ENCODE measurements around the gene CFDP1. TPM values are rescaled to one million over a fixed set of nuclear protein-coding genes. Genes with fewer than 3 reads are reported as not detected.

Gene CFDP1
- total and polyA plus RNA-seq, 2 of the 13 experiments (the other 11 are each of a cell fraction or from before 2014, with no cell fraction given): 78.6 to 153 TPM

DNA sequence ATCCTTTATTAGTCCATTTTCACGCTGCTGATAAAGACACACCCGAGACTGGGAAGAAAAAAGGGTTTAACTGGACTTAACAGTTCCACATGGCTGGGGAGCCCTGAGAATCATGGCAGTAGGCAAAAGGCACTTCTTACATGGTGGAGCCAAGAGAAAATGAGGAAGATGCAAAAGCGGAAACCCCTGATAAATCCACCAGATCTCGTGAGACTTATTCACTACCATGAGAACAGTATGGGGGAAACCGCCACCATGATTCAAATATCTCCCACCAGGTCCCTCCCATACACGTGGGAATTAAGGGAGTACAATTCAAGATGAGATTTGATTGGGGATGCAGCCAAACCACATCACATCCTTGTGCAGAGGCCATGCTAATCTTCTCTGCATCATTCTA lies 146.9 kb downstream of the CFDP1 start:
- BruUV-seq (replicated peaks): no TSS peak
- Histone ChIP-seq H3K9ac (ENCODE audit: insufficient read depth, low read depth, low read length) (no peak overlapping the region), H3K27me3 (ENCODE audit: control insufficient read depth in 1 of 2, insufficient read depth in 2 of 2, low read length in 2 of 2) (no peaks in the 10 kb centered on the region), H3K4me3 (replicated peaks in 1 of 3; ENCODE audit: insufficient read depth in 1 of 3, low read depth in 2 of 3, low read length in 3 of 3) (no peak overlapping the region), H2AFZ (ENCODE audit: low read length) (no peak overlapping the region), H3K79me2 (ENCODE audit: insufficient read depth, low read length) (no peaks in the 10 kb centered on the region), H3K36me3 (replicated peaks in 1 of 2; ENCODE audit: control insufficient read depth in 1 of 2, insufficient read depth in 2 of 2, low read length in 2 of 2) (peaks cover 7 to 8% of the 10 kb centered on the region in 2 experiments), H3K9me3 (ENCODE audit: low read length) (no peaks in the 10 kb centered on the region), H4K20me1 (ENCODE audit: insufficient read depth, low read length) (no peaks in the 10 kb centered on the region), H3K27ac (ENCODE audit: extremely low read length, insufficient read depth, low read length) (no peak overlapping the region), H3K4me1 (ENCODE audit: insufficient read depth, low read length) (peaks cover 11% of the 10 kb centered on the region), H3K4me2 (ENCODE audit: low read depth, low read length) (no peak overlapping the region)
- 92% methylated on average over 6 of the region's 6 CpGs for WGBS (ENCODE audit: low lambda C conversion rate)
- intact Hi-C loops (cut with micrococcal nuclease; ENCODE audit: unreplicated experiment) (no loop called here), in situ Hi-C loops (cut with HindIII; ENCODE audit: extremely low pct_ligation_motif_present, low pct_unique_long_range_greater_than_20kb) (no loop called here)
- no peak for DNase-seq (ENCODE audit: low spot score)
- TF ChIP-seq GTF2F1 (IDR thresholded peaks at IDR 0.05; ENCODE audit: low read length) (no peak), ZEB1 (IDR thresholded peaks at IDR 0.05; ENCODE audit: insufficient replicate concordance, low read depth) (no peak), ZNF441 (CRISPR knock-in tag; IDR thresholded peaks at IDR 0.05; ENCODE audit: borderline replicate concordance) (no peak), ZNF264 (CRISPR knock-in tag; IDR thresholded peaks at IDR 0.05) (no peak), ONECUT2 (CRISPR knock-in tag; IDR thresholded peaks at IDR 0.05) (no peak), HDAC1 (CRISPR knock-in tag; IDR thresholded peaks at IDR 0.05) (no peak), STAT5B (CRISPR knock-in tag; IDR thresholded peaks at IDR 0.05) (no peak), NONO (IDR thresholded peaks at IDR 0.05) (no peak), NONO (CRISPR knock-in tag; conservative IDR thresholded peaks at IDR 0.05) (no peak), RBM22 (optimal IDR thresholded peaks at IDR 0.05; ENCODE audit: low read length) (no peak), GTF3A (CRISPR knock-in tag; conservative IDR thresholded peaks at IDR 0.05) (no peak), CREM (IDR thresholded peaks at IDR 0.05) (no peak), CREM (CRISPR knock-in tag; IDR thresholded peaks at IDR 0.05) (no peak), ZNF780A (CRISPR knock-in tag; IDR thresholded peaks at IDR 0.05) (no peak), ZNF777 (CRISPR knock-in tag; IDR thresholded peaks at IDR 0.05) (no peak)
- TF ChIP-seq, protein P1, sequence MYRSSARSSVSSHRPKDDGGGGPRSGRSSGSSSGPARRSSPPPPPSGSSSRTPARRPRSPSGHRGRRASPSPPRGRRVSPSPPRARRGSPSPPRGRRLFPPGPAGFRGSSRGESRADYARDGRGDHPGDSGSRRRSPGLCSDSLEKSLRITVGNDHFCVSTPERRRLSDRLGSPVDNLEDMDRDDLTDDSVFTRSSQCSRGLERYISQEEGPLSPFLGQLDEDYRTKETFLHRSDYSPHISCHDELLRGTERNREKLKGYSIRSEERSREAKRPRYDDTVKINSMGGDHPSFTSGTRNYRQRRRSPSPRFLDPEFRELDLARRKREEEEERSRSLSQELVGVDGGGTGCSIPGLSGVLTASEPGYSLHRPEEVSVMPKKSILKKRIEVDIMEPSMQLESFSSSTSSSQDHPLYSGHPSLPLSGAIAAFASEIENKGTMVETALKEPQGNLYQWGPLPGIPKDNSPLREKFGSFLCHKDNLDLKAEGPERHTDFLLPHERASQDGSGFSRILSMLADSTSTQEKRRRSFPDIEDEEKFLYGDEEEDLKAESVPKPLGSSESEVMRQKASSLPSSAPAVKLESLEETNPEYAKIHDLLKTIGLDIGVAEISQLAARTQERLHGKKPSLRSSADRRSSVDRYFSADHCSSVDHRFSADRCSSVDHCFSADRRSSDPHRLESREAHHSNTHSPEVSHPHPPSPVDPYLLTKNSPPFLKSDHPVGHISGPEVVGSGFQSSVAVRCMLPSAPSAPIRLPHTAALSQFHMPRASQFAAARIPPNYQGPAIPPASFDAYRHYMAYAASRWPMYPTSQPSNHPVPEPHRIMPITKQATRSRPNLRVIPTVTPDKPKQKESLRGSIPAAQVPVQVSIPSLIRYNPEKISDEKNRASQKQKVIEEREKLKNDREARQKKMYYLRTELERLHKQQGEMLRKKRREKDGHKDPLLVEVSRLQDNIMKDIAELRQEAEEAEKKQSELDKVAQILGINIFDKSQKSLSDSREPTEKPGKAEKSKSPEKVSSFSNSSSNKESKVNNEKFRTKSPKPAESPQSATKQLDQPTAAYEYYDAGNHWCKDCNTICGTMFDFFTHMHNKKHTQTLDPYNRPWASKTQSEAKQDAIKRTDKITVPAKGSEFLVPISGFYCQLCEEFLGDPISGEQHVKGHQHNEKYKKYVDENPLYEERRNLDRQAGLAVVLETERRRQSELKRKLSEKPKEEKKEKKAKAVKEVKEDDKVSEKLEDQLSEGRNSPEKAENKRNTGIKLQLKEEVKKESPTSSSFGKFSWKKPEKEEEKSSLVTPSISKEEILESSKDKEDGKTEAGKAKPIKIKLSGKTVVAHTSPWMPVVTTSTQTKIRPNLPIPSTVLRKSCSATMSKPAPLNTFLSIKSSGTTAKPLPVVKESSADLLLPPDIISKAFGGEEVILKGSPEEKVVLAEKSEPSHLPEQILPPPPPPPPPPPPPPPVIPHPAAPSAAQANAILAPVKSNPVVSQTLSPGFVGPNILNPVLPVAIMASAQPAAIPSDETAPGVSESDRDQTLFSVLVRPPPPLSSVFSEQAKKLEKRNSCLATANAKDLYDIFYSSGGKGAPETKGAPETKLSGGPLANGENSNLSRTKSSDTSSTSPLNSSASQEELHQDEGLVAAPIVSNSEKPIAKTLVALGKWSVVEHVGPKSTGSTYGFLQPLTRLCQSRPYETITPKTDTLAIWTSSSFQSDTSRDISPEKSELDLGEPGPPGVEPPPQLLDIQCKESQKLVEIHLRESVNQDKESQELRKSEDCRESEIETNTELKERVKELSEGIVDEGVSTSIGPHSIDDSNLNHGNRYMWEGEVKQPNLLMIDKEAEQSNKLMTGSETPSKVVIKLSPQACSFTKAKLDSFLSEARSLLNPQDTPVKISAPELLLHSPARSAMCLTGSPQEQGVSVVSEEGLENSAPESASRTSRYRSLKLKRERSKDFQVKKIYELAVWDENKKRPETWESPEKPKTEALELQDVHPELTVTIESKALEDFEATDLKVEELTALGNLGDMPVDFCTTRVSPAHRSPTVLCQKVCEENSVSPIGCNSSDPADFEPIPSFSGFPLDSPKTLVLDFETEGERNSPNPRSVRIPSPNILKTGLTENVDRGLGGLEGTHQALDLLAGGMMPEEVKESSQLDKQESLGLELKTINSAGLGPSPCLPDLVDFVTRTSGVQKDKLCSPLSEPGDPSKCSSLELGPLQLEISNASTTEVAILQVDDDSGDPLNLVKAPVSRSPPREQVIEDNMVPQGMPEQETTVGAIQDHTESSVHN (CRISPR knock-in tag; IDR thresholded peaks at IDR 0.05): no peak
- ChIA-PET CTCF (ENCODE audit: low intra/inter-chr PET ratio, low total read pairs) (no interaction called here), POLR2A (no interaction called here)
- ATAC-seq: no peak
- FAIRE-seq: no peak

Data from HepG2 (cell line).